GM12878 (cell line): Measurements from ENCODE around the gene TIE1.

Experiments used
- CTCF ChIP-seq, 3 experiments: IDR thresholded peaks in 2 of 3; conservative IDR thresholded peaks in 1 of 3; 2 replicates each; pipeline ENCODE4 v1.5.1; 2011; ENCODE audit warnings: low read depth in 3 of 3, low read length in 3 of 3, mild to moderate bottlenecking in 3 of 3, control low read depth in 2 of 3, moderate library complexity in 2 of 3, inconsistent platforms in 1 of 3, mixed read lengths in 1 of 3; ENCODE audit not compliant: control insufficient read depth in 2 of 3, insufficient read depth in 1 of 3; ENCODE audit errors: extremely low read depth in 1 of 3
- EP300 ChIP-seq, 2 experiments: fragments of 150-350 bp in 1 of 2; IDR thresholded peaks; 2 replicates each; pipeline ENCODE4 v1.6.1; 2011 to 2012; ENCODE audit warnings: low read depth in 2 of 2, low read length in 2 of 2, borderline replicate concordance in 1 of 2, improper control_type of control experiment in 1 of 2, inconsistent platforms in 1 of 2; ENCODE audit not compliant: control insufficient read depth in 1 of 2
- FOXM1 ChIP-seq: IDR thresholded peaks from 2 replicates; pipeline ENCODE4 v1.6.1; 2012; ENCODE audit warnings: low read depth, mild to moderate bottlenecking, inconsistent platforms, low read length, moderate library complexity
- HCFC1 ChIP-seq: fragments of 150-350 bp; IDR thresholded peaks from 2 replicates; pipeline ENCODE4 v1.6.1; 2014; ENCODE audit warnings: low read length
- POLR2A ChIP-seq: IDR thresholded peaks from 2 replicates; pipeline ENCODE4 v1.6.1; 2011; ENCODE audit warnings: low read depth, mild to moderate bottlenecking, low read length
- SRF ChIP-seq, 2 experiments: IDR thresholded peaks; 2 replicates each; pipeline ENCODE4 v1.6.1; 2011; ENCODE audit warnings: low read depth in 2 of 2, low read length in 2 of 2, mild to moderate bottlenecking in 1 of 2, moderate library complexity in 1 of 2
- TAF1 ChIP-seq: IDR thresholded peaks from 2 replicates; pipeline ENCODE4 v1.6.1; 2011; ENCODE audit warnings: mild to moderate bottlenecking, low read depth, low read length, borderline replicate concordance
- TF ChIP-seq, protein P1 (sequence below): fragments of 450-650 bp; IDR thresholded peaks from 2 replicates; pipeline ENCODE4 v1.6.1; 2018; ENCODE audit warnings: mild to moderate bottlenecking, low read depth, moderate library complexity; ENCODE audit not compliant: partially characterized antibody

DNA sequence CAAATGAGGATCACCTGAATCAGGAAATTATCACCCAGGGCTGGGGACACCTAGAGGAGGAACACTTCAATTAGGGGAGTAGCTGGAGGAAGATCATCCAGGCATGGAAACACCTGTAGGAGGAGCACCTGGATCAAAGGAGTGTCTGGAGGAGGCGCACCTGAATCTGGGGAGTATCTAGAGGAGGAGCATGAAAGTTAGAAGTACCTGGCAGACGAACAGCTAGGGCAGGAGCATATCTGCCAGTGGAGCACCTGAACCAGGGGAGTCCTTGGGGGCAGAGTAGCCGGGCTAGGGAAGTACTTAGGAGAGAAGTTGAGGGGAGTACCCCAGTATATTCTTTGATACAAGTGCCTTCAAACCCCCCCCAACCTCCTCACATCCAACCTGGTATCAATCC lies 16.7 kb upstream of the TIE1 start:
- TF ChIP-seq FOXM1 (no peak), TAF1 (no peak), SRF (IDR thresholded peaks at IDR 0.05; ENCODE audit: low read depth in 2 of 2, low read length in 2 of 2) (no peak), CTCF (IDR thresholded peaks at IDR 0.05 in 2 of 3, conservative IDR thresholded peaks at IDR 0.05 in 1 of 3; ENCODE audit: control insufficient read depth in 2 of 3, extremely low read depth in 1 of 3, insufficient read depth in 1 of 3, low read depth in 3 of 3, low read length in 3 of 3) (no peak), POLR2A (no peak), HCFC1 (no peak), EP300 (IDR thresholded peaks at IDR 0.05; ENCODE audit: borderline replicate concordance in 1 of 2, control insufficient read depth in 1 of 2, low read depth in 2 of 2, low read length in 2 of 2) (no peak)
- TF ChIP-seq, protein P1, sequence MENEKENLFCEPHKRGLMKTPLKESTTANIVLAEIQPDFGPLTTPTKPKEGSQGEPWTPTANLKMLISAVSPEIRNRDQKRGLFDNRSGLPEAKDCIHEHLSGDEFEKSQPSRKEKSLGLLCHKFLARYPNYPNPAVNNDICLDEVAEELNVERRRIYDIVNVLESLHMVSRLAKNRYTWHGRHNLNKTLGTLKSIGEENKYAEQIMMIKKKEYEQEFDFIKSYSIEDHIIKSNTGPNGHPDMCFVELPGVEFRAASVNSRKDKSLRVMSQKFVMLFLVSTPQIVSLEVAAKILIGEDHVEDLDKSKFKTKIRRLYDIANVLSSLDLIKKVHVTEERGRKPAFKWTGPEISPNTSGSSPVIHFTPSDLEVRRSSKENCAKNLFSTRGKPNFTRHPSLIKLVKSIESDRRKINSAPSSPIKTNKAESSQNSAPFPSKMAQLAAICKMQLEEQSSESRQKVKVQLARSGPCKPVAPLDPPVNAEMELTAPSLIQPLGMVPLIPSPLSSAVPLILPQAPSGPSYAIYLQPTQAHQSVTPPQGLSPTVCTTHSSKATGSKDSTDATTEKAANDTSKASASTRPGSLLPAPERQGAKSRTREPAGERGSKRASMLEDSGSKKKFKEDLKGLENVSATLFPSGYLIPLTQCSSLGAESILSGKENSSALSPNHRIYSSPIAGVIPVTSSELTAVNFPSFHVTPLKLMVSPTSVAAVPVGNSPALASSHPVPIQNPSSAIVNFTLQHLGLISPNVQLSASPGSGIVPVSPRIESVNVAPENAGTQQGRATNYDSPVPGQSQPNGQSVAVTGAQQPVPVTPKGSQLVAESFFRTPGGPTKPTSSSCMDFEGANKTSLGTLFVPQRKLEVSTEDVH: no peak
